HEK293T (cell line): ENCODE results near the gene PREP.

Experiments used
- CTCF ChIA-PET: fragments of 350-600 bp; formaldehyde crosslinking; extraction: SDS; loops from one replicate; lab custom pipeline; 2021; ENCODE audit warnings: antibody characterized with exemption, inconsistent platforms; lab: Yijun Ruan, JAX
- POLR2A ChIA-PET: fragments of 350-600 bp; formaldehyde crosslinking; extraction: SDS; loops from one replicate; lab custom pipeline; 2020; ENCODE audit warnings: antibody characterized with exemption, inconsistent platforms; lab: Yijun Ruan, JAX
- DNase-seq: peaks from one replicate; pipeline ENCODE4 v3.0.0; 2012; ENCODE audit warnings: mixed read lengths; ENCODE audit errors: extremely low spot score
- ARNT ChIP-seq: fragments of 450-650 bp; IDR thresholded peaks from 2 replicates; pipeline ENCODE4 v1.6.1; 2017; ENCODE audit warnings: mild to moderate bottlenecking
- BHLHE40 ChIP-seq: fragments of 450-650 bp; IDR thresholded peaks from 2 replicates; pipeline ENCODE4 v1.6.1; 2016; ENCODE audit warnings: mild to moderate bottlenecking, moderate library complexity, borderline replicate concordance
- CTBP1 ChIP-seq: fragments of 450-650 bp; IDR thresholded peaks from 2 replicates; pipeline ENCODE4 v1.6.1; 2016; ENCODE audit warnings: borderline replicate concordance
- ELF4 ChIP-seq: fragments of 450-650 bp; IDR thresholded peaks from 2 replicates; pipeline ENCODE4 v1.6.1; 2017; ENCODE audit warnings: antibody characterized with exemption
- FOXA1 ChIP-seq: fragments of 450-650 bp; IDR thresholded peaks from 2 replicates; pipeline ENCODE4 v1.6.1; 2016; ENCODE audit warnings: mild to moderate bottlenecking
- FOXK2 ChIP-seq: fragments of 450-650 bp; IDR thresholded peaks from 2 replicates; pipeline ENCODE4 v1.6.1; 2016; ENCODE audit warnings: mild to moderate bottlenecking
- FOXM1 ChIP-seq: fragments of 450-650 bp; IDR thresholded peaks from 2 replicates; pipeline ENCODE4 v1.6.1; 2017; ENCODE audit warnings: mild to moderate bottlenecking, borderline replicate concordance
- HDGF ChIP-seq: fragments of 450-650 bp; IDR thresholded peaks from 2 replicates; pipeline ENCODE4 v1.6.1; 2017; ENCODE audit warnings: antibody characterized with exemption, borderline replicate concordance
- L3MBTL2 ChIP-seq: fragments of 450-650 bp; conservative IDR thresholded peaks from 2 replicates; pipeline ENCODE4 v1.6.1; 2016; ENCODE audit warnings: mild to moderate bottlenecking
- LEF1 ChIP-seq: fragments of 450-650 bp; IDR thresholded peaks from 2 replicates; pipeline ENCODE4 v1.6.1; 2017; ENCODE audit warnings: mild to moderate bottlenecking, borderline replicate concordance
- NFRKB ChIP-seq: fragments of 450-650 bp; IDR thresholded peaks from 2 replicates; pipeline ENCODE4 v1.6.1; 2016; ENCODE audit warnings: mild to moderate bottlenecking, moderate library complexity
- PKNOX1 ChIP-seq: fragments of 450-650 bp; IDR thresholded peaks from 2 replicates; pipeline ENCODE4 v1.6.1; 2016
- SP1 ChIP-seq: fragments of 450-650 bp; IDR thresholded peaks from 2 replicates; pipeline ENCODE4 v1.6.1; 2017
- SUZ12 ChIP-seq: fragments of 450-650 bp; IDR thresholded peaks from 2 replicates; pipeline ENCODE4 v1.6.1; 2016; ENCODE audit warnings: mild to moderate bottlenecking
- TARDBP ChIP-seq: fragments of 450-650 bp; IDR thresholded peaks from 2 replicates; pipeline ENCODE4 v1.6.1; 2016
- ZNF384 ChIP-seq: fragments of 450-650 bp; IDR thresholded peaks from 2 replicates; pipeline ENCODE4 v1.6.1; 2016

The PREP gene

GRCh38 chr6:105382496-105382895, 20.4 kb downstream of the PREP start:
- POLR2A ChIA-PET = no interaction called here
- DNase-seq = no peak
- TF ChIP-seq ZNF384 = no peak
- TF ChIP-seq NFRKB = no peak
- TF ChIP-seq TARDBP = no peak
- TF ChIP-seq ARNT = no peak
- CTCF ChIA-PET = interaction anchor here (1.3 kb wide), 1 partner anchor 20 kb away, joined by 3 read pairs; the partner anchor contains the start of gene PREP

GRCh38 chr6:105380634-105381033, 22.2 kb downstream of the PREP start:
- no peak for DNase-seq
- CTCF ChIA-PET = no interaction called here
- no peak for TF ChIP-seq CTBP1
- TF ChIP-seq TARDBP = no peak
- TF ChIP-seq PKNOX1 = no peak
- no peak for TF ChIP-seq NFRKB
- TF ChIP-seq FOXM1 = no peak
- no peak for TF ChIP-seq HDGF
- TF ChIP-seq SP1 = no peak
- TF ChIP-seq LEF1 = no peak
- no peak for TF ChIP-seq SUZ12
- TF ChIP-seq BHLHE40 = no peak
- TF ChIP-seq L3MBTL2 = no peak
- TF ChIP-seq FOXK2 = no peak
- no peak for TF ChIP-seq ZNF384
- TF ChIP-seq ARNT = no peak
- no peak for TF ChIP-seq ELF4
- no peak for TF ChIP-seq FOXA1
- POLR2A ChIA-PET = no interaction called here

DNA sequence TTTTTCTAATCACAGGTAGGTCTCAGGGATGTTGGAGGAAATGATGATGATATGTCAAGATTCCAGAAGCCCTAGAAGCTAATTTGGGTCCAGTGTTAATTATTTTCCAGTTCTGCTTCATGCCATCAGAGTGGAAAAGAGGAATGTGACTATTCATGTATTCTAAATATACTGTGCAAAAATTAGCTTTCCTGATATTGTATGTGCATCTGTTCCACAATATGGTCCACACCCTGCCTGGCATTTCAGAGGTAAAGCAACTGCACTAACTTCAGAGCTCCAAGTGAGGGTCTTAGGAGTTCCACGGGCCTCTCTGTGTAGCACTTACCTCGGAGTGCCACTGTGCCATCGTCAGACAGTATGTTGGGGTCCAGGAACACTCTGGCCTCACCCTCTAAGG, 27.1 kb downstream of the PREP start:
- ChIA-PET CTCF (interaction anchor here (0.5 kb wide), 1 partner anchor 589 kb away, joined by 4 read pairs; no protein-coding TSS in a partner anchor), POLR2A (no interaction called here)
- DNase-seq = no peak
- TF ChIP-seq LEF1 (no peak), HDGF (no peak), BHLHE40 (no peak), SP1 (no peak), NFRKB (no peak), SUZ12 (no peak), FOXK2 (no peak), ZNF384 (no peak)

DNA sequence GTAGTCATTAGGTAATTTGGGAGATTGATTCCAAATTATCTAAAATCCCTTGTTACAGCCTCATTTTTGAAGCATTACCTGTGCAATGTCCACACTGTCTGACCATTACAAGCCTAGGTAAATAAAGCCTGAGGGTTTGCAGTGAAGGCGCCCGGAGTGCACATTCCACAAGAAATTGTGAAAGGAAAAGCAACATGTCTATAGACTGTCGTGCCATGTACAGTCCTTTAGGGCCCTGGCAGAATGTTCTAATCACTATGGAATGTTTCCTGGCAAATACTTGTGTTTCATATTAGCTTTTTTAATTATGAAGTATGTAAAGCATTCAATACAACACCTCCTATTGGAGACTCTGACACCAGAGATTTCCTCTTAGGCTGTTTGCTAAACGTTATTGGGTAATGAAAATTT, 28.9 kb downstream of the PREP start:
- ChIA-PET CTCF (no interaction called here), POLR2A (no interaction called here)
- TF ChIP-seq L3MBTL2 = no peak
- TF ChIP-seq HDGF = no peak
- TF ChIP-seq TARDBP = no peak
- no peak for TF ChIP-seq NFRKB
- TF ChIP-seq SP1 = no peak
- TF ChIP-seq FOXK2 = no peak
- no peak for DNase-seq

DNA sequence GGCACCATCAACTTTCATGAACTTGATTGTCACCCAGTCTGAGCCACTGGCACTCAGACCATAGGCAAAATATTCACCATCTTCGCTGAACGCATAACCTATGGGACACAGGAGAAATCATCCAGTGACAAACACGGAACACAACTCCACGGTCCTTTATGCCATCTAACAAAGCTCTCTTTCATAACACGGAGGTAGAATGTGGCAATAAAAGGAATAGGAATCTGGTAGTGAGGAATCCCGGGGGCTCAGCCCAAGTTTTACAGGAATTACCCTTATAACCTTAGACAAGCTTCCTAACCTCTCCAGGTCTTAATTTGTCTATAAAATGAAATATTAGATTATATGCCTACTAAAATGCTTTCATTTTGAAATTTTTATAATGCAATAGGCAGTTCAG, 29.4 kb downstream of the PREP start:
- POLR2A ChIA-PET = no interaction called here
- no peak for DNase-seq
- CTCF ChIA-PET = no interaction called here
- no peak for TF ChIP-seq L3MBTL2
- TF ChIP-seq FOXM1 = no peak
- no peak for TF ChIP-seq SP1
- no peak for TF ChIP-seq PKNOX1
- no peak for TF ChIP-seq NFRKB
- TF ChIP-seq BHLHE40 = no peak
- no peak for TF ChIP-seq ELF4
- no peak for TF ChIP-seq LEF1
- TF ChIP-seq TARDBP = no peak
- TF ChIP-seq ZNF384 = no peak
- TF ChIP-seq CTBP1 = no peak
- no peak for TF ChIP-seq FOXK2
- TF ChIP-seq SUZ12 = no peak
- no peak for TF ChIP-seq HDGF
- no peak for TF ChIP-seq ARNT
- no peak for TF ChIP-seq FOXA1

- ChIA-PET POLR2A (no interaction called here), CTCF (interaction anchor here (0.6 kb wide), 1 partner anchor 714 kb away, joined by 4 read pairs; no protein-coding TSS in a partner anchor)
- no peak for TF ChIP-seq CTBP1
- no peak for TF ChIP-seq NFRKB
- TF ChIP-seq SUZ12 = no peak
- TF ChIP-seq FOXK2 = no peak
- TF ChIP-seq L3MBTL2 = no peak
- TF ChIP-seq ZNF384 = no peak
- no peak for TF ChIP-seq PKNOX1
- no peak for TF ChIP-seq FOXM1
- no peak for TF ChIP-seq ARNT
- TF ChIP-seq FOXA1 = no peak
- no peak for TF ChIP-seq TARDBP
- TF ChIP-seq SP1 = no peak
- no peak for TF ChIP-seq ELF4
- TF ChIP-seq HDGF = no peak
- no peak for TF ChIP-seq BHLHE40
- no peak for TF ChIP-seq LEF1
- DNase-seq = no peak
These were observed 30.1 kb downstream of the PREP start for GRCh38 chr6:105372849-105373182.
